ENCODE data around the gene CAPRIN1.

Gene CAPRIN1

DNA sequence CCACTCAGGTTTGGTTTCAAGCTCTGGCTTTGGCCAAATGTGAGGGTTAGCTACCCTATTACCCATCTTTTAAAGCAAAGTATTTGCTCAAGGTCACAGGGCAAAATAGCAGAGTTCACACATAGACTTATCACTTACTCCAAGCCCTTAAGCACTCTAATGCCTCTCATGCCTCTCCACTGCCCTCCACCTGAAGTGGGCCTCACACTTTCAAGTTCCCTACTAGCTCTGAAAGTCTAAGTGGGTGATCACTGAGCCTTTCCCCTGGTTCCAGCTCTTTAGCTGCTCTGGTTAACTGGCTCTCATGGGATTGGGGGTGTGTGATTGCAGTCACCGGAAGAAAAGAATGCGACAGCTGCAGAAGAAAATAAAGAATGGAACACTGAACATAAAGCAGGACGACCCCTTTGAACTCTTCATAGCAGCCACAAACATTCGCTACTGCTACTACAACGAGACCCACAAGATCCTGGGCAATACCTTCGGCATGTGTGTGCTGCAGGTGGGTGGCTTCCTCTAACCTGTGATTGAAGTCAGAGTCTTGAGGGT is 60.3 kb downstream of the CAPRIN1 start:
- TF ChIP-seq, protein P1, sequence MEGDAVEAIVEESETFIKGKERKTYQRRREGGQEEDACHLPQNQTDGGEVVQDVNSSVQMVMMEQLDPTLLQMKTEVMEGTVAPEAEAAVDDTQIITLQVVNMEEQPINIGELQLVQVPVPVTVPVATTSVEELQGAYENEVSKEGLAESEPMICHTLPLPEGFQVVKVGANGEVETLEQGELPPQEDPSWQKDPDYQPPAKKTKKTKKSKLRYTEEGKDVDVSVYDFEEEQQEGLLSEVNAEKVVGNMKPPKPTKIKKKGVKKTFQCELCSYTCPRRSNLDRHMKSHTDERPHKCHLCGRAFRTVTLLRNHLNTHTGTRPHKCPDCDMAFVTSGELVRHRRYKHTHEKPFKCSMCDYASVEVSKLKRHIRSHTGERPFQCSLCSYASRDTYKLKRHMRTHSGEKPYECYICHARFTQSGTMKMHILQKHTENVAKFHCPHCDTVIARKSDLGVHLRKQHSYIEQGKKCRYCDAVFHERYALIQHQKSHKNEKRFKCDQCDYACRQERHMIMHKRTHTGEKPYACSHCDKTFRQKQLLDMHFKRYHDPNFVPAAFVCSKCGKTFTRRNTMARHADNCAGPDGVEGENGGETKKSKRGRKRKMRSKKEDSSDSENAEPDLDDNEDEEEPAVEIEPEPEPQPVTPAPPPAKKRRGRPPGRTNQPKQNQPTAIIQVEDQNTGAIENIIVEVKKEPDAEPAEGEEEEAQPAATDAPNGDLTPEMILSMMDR (IDR thresholded peaks at IDR 0.05; ENCODE audit: low read length, missing control alignments), result no peak
- no peak overlapping the region for H3K4me3 ChIP-seq (replicated peaks; ENCODE audit: low read depth, low read length)
- no peak for DNase-seq (ENCODE audit: low read depth)

DNA sequence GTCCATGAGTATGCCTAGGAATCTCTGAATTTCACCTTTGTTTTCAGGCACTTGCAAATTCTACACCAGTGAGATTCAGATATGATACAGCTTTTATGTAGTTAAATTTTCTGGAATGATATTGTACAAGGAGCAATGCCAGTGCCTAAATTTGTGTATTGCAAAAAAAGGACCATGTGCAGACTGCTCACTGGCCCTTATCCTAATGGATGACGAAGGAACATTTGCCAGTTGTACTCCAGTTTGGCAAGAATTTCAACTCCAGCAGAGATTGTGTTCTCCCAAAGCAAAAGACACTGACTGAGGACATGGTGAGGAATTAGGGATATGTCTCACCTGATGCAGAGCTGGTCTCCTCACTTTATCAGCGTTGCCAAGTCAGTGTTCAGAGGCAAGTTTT is 62.5 kb downstream of the CAPRIN1 start:
- TF ChIP-seq, protein P1 (IDR thresholded peaks at IDR 0.05; ENCODE audit: low read length, missing control alignments), result no peak
- no peak for DNase-seq (ENCODE audit: low read depth)
- H3K4me3 ChIP-seq (replicated peaks; ENCODE audit: low read depth, low read length), result no peak overlapping the region

DNA sequence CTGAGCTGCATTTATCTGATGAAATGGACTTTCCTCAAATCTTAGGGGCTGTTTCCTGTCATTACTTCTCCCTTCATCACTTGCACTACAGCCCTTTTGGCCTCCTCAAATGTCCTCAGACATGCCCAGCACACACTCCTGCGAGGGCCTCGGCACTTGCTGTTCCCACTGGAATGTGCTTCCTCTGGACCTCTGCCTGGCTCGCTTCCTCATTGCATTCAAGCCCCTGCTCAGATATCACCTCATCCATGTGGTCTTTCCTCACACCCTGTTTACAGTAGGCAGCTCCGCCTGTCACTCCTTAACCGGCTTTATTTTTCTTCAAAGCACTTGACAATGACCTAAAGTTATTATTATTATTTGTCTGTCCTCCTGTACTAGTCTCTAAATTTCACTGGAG is 62.9 kb downstream of the CAPRIN1 start:
- H3K4me3 ChIP-seq (replicated peaks; ENCODE audit: low read depth, low read length), result no peak overlapping the region
- TF ChIP-seq, protein P1 (IDR thresholded peaks at IDR 0.05; ENCODE audit: low read length, missing control alignments), result no peak
- no peak for DNase-seq (ENCODE audit: low read depth)

DNA sequence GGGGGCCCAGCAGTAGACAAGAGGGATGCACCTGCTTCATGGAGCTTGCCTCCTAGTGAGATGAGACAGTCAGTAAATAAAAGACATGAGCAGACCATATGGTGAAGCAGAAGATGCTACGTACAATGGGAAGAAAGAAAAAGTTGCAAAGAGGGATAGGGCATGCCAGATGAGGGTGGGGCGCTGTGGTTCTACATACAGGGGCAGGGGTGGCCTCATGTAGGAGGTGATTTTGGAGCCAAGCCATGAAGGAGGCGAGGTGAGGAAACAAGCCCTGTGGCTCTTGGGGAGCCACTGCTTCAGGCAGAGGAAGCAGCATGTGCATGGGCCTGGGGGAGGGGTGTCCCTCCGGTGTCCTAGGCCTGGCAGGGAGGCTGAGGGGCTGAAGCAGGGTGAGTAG is 69.1 kb downstream of the CAPRIN1 start:
- H3K4me3 ChIP-seq (replicated peaks; ENCODE audit: low read depth, low read length), result no peak overlapping the region
- TF ChIP-seq, protein P1 (IDR thresholded peaks at IDR 0.05; ENCODE audit: low read length, missing control alignments), result no peak
- DNase-seq (ENCODE audit: low read depth), result no peak

DNA sequence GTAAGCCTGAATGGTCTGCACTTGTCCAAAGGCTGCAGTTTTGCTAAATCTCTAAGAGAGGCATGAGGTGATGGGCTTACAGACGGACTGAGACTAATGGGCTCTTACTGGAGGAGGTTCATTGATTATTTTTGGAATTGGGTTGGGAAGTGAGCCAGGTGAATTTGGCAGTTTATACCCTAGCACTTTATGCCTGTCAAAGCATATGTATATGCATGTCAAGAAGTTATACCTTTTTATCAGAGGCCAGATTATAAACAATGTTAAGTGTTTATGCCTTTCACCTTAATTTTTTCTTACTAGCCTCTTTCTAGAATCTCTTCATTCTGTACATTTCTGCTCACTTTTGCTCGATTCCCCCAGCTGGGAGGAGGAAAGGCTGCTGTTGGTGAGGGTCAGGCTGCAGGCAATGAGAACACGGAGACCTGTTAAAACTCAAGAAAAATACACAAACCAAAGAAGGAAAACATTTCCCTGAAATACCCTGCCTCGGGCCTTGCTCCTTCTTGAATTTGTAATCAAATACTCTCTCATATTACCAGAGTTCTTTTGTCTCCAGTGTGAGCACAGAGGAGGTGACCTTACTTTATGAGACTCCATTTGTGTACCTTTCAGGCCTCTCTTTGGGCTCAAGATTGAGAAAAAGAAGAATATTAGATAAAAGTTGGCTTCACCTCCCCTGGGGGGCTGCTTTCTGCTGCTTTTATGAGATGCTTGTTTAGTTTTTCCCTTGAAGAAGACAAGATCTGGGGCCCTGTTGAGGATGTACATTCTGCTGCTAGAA is 73.5 kb downstream of the CAPRIN1 start:
- no peak overlapping the region for H3K4me3 ChIP-seq (replicated peaks; ENCODE audit: low read depth, low read length)
- TF ChIP-seq, protein P1 (IDR thresholded peaks at IDR 0.05; ENCODE audit: low read length, missing control alignments), result no peak
- DNase-seq (ENCODE audit: low read depth), result no peak

DNA sequence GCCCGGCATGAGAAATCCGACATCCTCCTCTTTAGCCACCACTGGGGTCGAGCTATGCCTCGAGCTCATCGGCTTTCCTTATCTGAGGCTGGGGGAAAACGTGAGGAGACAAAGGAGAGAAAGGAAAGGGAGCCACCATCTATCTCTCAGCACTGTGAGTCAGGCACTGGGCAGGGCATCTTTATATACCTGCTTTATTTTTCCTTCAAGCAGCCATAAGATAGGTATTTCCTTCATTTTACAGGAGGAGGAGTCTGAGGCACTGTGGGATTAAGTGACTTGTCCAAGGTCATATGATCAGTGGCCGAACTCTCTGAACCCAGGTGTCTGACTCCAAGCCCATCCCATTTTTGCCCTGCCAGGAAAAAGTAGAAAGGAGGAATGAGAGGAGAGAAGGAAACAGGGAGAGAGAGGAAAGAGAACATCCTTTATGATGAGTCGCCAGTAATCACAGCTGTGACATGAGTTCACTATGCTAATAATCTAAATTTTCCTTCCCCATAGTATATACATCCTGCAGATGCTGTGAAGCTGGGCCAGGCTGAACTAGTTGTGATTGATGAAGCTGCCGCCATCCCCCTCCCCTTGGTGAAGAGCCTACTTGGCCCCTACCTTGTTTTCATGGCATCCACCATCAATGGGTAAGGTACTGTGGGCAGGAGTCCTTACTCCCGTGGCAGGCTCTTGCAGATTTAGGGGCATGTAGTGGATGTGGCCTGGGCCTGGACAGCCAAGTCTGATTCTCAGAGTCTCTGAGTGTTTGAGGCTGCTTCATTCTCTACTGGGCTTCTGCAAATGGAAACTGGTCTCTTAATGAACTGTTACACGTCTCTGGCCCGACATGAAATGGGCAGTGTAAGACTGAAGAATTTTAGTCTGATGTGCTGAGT is 75.7 kb downstream of the CAPRIN1 start:
- H3K4me3 ChIP-seq (replicated peaks; ENCODE audit: low read depth, low read length), result no peak overlapping the region
- TF ChIP-seq, protein P1 (IDR thresholded peaks at IDR 0.05; ENCODE audit: low read length, missing control alignments), result no peak
- DNase-seq (ENCODE audit: low read depth), result no peak

Measured in fibroblast of pulmonary artery (primary cell).